AG04450 (cell line): ENCODE measurements around the gene MPZL3. TPM values are rescaled to one million over a fixed set of nuclear protein-coding genes. Genes with fewer than 3 reads are reported as not detected.

Experiments
- CTCF ChIA-PET: fragments of 300-600, 350-600 bp; formaldehyde crosslinking; extraction: SDS; loops from one replicate; lab custom pipeline; 2022; ENCODE audit warnings: antibody characterized with exemption, inconsistent platforms; lab: Charles Lee
- POLR2A ChIA-PET: fragments of 350-600 bp; formaldehyde crosslinking; extraction: SDS; loops from one replicate; lab custom pipeline; 2021; ENCODE audit warnings: antibody characterized with exemption, inconsistent platforms; lab: Yijun Ruan, JAX
- DNase-seq: peaks from one replicate; pipeline ENCODE4 v3.0.0-alpha.2; 2011; ENCODE audit warnings: low read depth, low spot score
- H3K27ac ChIP-seq: one replicate; pipeline ENCODE4 v1.5.1; 2012; ENCODE audit warnings: low read depth, low read length, control low read depth
- H3K27me3 ChIP-seq: one replicate; pipeline ENCODE4 v1.6.0; 2012; ENCODE audit warnings: low read length; ENCODE audit not compliant: control insufficient read depth, insufficient read depth
- H3K4me3 ChIP-seq: 2 replicates; pipeline ENCODE4 v1.5.1; 2011; ENCODE audit warnings: mild to moderate bottlenecking, low read depth, low read length, control low read depth
- H3K9me3 ChIP-seq: 2 replicates; pipeline ENCODE4 v1.5.1; 2012; ENCODE audit warnings: low read length; ENCODE audit not compliant: control insufficient read depth, insufficient read depth
- polyA plus RNA-seq: library from polyadenylated mRNA; depleted of rRNA; stranded (reverse); fragments of >200 nt; gene quantifications from 2 replicates; pipeline ENCODE4 v1.2.3, GENCODE V29; 2011
- TF ChIP-seq, protein P1 (sequence below): IDR thresholded peaks from 2 replicates; pipeline ENCODE4 v1.5.1; 2011; ENCODE audit warnings: low read depth, low read length, control low read depth, inconsistent platforms

Gene MPZL3
- polyA plus RNA-seq, 1 experiment, result 0.07 TPM

DNA sequence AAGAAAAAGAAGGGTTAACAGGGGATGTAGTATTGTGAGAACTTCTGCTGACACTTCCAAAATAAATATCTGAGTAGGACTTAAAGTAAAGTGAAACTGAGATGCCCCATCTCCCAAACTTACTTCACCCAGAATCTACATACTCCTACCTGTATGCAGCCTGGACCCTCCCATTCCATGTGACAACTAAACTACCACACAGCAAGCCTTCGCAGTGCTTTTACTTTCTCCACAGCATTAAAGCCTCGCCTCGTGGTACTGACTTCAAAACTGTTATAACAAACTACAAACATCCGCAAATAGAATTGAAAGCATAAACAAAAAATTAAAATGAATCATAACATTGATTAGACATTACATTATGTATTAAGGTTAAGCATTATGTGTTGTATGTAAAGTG is 10.9 kb upstream of the MPZL3 start:
- H3K4me3 ChIP-seq, result no peak overlapping the region
- H3K27ac ChIP-seq, result no peak overlapping the region
- TF ChIP-seq, protein P1, sequence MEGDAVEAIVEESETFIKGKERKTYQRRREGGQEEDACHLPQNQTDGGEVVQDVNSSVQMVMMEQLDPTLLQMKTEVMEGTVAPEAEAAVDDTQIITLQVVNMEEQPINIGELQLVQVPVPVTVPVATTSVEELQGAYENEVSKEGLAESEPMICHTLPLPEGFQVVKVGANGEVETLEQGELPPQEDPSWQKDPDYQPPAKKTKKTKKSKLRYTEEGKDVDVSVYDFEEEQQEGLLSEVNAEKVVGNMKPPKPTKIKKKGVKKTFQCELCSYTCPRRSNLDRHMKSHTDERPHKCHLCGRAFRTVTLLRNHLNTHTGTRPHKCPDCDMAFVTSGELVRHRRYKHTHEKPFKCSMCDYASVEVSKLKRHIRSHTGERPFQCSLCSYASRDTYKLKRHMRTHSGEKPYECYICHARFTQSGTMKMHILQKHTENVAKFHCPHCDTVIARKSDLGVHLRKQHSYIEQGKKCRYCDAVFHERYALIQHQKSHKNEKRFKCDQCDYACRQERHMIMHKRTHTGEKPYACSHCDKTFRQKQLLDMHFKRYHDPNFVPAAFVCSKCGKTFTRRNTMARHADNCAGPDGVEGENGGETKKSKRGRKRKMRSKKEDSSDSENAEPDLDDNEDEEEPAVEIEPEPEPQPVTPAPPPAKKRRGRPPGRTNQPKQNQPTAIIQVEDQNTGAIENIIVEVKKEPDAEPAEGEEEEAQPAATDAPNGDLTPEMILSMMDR, result no peak
- H3K27me3 ChIP-seq, result peaks cover 36% of the 10 kb centered on the region
- H3K9me3 ChIP-seq, result no peaks in the 10 kb centered on the region
- ChIA-PET CTCF (no interaction called here), POLR2A (no interaction called here)
- no peak for DNase-seq

DNA sequence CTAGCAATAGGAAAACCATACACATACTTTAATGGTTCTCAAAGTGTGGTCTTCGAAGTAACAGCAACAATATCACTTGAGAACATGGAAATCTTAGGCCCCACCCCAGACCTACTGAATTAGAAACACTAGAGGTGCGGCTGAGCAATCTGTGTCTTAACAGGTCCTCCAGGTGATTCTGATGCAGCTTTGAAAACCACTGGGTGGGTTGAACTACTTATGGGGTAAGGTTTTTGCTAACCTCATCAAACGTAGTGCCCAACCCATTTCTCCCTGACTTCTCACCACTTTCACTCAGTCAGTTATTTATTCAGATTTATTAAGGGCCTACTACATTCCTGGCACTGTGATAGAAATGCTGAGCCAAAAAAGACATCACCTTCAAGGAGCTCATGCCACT is 8.2 kb upstream of the MPZL3 start:
- no peak for DNase-seq
- no peak overlapping the region for H3K4me3 ChIP-seq
- POLR2A ChIA-PET, result no interaction called here
- peaks cover 21% of the 10 kb centered on the region for H3K27me3 ChIP-seq
- H3K27ac ChIP-seq, result no peak overlapping the region
- CTCF ChIA-PET, result no interaction called here
- TF ChIP-seq, protein P1, result no peak
- no peaks in the 10 kb centered on the region for H3K9me3 ChIP-seq

DNA sequence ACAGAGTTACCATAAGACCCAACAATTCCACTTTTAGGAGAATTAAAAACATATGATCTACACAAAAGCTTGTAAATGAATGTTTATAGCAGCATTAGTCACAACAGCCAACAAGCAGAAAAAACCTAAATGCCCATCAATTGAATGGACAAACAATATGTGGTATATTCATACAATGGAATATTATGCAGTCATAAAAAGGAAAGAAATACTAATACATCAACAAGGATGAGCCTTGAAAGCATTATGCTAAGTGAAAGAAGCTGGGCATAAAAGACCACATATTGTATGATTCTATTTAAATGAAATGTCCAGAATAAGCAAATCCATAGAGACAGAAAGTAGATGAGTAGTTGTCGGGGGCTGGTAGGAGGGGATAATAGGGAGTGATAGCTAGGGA is 7.0 kb upstream of the MPZL3 start:
- H3K27me3 ChIP-seq, result peaks cover 10% of the 10 kb centered on the region
- H3K9me3 ChIP-seq, result no peaks in the 10 kb centered on the region
- POLR2A ChIA-PET, result no interaction called here
- no peak overlapping the region for H3K27ac ChIP-seq
- H3K4me3 ChIP-seq, result no peak overlapping the region
- CTCF ChIA-PET, result interaction anchor here (0.7 kb wide), 1 partner anchor 88 kb away, joined by 3 read pairs; no protein-coding TSS in a partner anchor
- TF ChIP-seq, protein P1, result no peak
- no peak for DNase-seq

DNA sequence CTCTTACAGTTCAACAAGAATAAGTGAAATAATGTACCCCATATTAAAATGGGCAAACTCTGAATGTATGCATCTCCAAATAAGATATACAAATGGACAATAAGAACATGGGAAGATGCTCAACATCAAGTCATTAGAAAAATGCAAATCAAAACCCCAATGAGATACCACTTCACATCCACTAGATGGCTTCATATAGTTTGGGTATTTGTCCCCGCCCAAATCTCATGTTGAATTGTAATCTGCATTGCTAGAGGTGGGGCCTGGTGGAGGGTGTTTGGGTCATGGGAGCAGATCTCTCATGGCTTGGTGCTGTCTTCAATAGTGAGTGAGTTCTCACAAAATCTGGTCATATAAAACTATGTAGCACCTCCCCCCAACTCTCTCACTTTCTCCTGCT is 6.2 kb upstream of the MPZL3 start:
- DNase-seq, result no peak
- ChIA-PET POLR2A (no interaction called here), CTCF (no interaction called here)
- H3K27ac ChIP-seq, result no peak overlapping the region
- peaks cover 4% of the 10 kb centered on the region for H3K27me3 ChIP-seq
- no peak overlapping the region for H3K4me3 ChIP-seq
- H3K9me3 ChIP-seq, result no peaks in the 10 kb centered on the region
- TF ChIP-seq, protein P1, result peak; percentile 13; the same call in 1 of the 2 replicates

DNA sequence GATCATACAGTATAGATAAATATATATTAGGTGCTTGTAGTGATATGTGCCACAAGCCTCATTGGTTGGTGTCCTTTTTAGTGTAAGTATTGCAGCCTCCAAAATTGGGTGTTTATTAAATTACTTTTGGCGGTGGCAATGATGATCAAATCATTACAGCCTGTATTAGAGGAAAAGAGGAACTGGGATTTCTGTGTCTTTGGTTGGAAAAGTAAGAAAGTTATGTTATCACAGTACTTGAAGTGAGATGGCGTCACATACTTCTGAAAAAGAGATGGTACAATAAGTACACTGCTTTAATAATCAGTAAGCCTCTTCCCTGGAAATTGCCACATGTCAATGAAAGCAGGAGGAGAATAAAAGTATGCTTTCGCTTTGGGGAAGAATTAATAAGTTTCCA is 523 bp upstream of the MPZL3 start:
- TF ChIP-seq, protein P1, result no peak
- ChIA-PET CTCF (interaction anchor here (0.8 kb wide), 1 partner anchor 54 kb away, joined by 3 read pairs; no protein-coding TSS in a partner anchor), POLR2A (no interaction called here)
- Histone ChIP-seq H3K9me3 (no peaks in the 10 kb centered on the region; the same call in 1 of the 2 replicates), H3K27me3 (no peaks in the 10 kb centered on the region), H3K4me3 (no peak overlapping the region), H3K27ac (no peak overlapping the region)
- DNase-seq, result no peak
